ENCODE measurements around the gene COX4I1.

DNA sequence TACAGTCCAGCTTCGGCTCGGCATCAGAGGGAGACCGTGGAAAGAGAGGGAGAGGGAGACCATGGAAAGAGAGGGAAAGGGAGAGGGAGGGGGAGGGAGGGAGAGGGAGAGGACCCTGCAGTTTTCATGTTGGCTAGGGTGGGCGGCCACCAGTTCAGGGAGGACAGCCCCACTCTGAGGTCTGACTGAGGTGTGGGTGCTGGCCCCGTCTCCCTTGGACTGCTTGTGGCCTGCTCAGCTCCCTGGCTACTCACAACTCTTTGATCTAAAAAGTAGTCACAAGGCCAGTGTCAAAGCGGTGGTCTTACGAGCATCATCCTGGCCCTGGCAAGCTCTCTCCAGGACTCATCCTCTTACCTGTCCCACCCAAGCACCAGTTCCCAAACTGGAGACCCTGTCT lies 9.4 kb downstream of the COX4I1 start:
- TF ChIP-seq BHLHE40 (IDR thresholded peaks at IDR 0.05; ENCODE audit: borderline replicate concordance) (no peak), CTBP1 (IDR thresholded peaks at IDR 0.05; ENCODE audit: borderline replicate concordance) (no peak), LEF1 (IDR thresholded peaks at IDR 0.05; ENCODE audit: borderline replicate concordance) (no peak), FOXK2 (IDR thresholded peaks at IDR 0.05) (no peak), TARDBP (IDR thresholded peaks at IDR 0.05) (no peak), FOXA1 (IDR thresholded peaks at IDR 0.05) (no peak), SUZ12 (IDR thresholded peaks at IDR 0.05) (no peak), SP1 (IDR thresholded peaks at IDR 0.05) (no peak), NFRKB (IDR thresholded peaks at IDR 0.05) (no peak), HDGF (IDR thresholded peaks at IDR 0.05; ENCODE audit: borderline replicate concordance) (no peak), ZNF384 (IDR thresholded peaks at IDR 0.05) (no peak)

Data from HEK293T (cell line).